Smooth muscle cell (in vitro differentiated cells): ENCODE data around the gene ZNF160. TPM values are rescaled to one million over a fixed set of nuclear protein-coding genes. Genes with fewer than 3 reads are reported as not detected.
"Not testable (repeated sequence)": the region's sequence is repeated elsewhere in the genome, so short reads cannot be mapped to it uniquely, and the experiment has no call there.

ENCODE experiments used
- DNase-seq: peaks from one replicate; lab custom pipeline; 2025; ENCODE audit not compliant: unreplicated experiment; lab: John Stamatoyannopoulos, UW
- H2AFZ ChIP-seq: fragments of 200-600 bp; sonication (generic); 2 replicates; pipeline ENCODE4 v1.6.0; 2016; ENCODE audit warnings: antibody characterized with exemption, low read depth, mild to moderate bottlenecking
- H3F3A ChIP-seq: fragments of 200-600 bp; sonication (generic); 2 replicates; pipeline ENCODE4 v1.6.0; 2017; ENCODE audit warnings: antibody characterized with exemption, low read depth
- H3K27ac ChIP-seq: fragments of 200-600 bp; sonication (generic); 2 replicates; pipeline ENCODE4 v1.5.1; 2016; ENCODE audit warnings: low read depth, mild to moderate bottlenecking
- H3K27me3 ChIP-seq: fragments of 200-600 bp; sonication (generic); 2 replicates; pipeline ENCODE4 v1.6.1; 2016; ENCODE audit warnings: low read depth, mild to moderate bottlenecking
- H3K36me3 ChIP-seq: fragments of 200-600 bp; sonication (generic); 2 replicates; pipeline ENCODE4 v1.5.1; 2016; ENCODE audit warnings: low read depth
- H3K4me1 ChIP-seq: fragments of 200-600 bp; sonication (generic); 2 replicates; pipeline ENCODE4 v1.5.1; 2016; ENCODE audit warnings: low read depth
- H3K4me2 ChIP-seq: fragments of 200-600 bp; sonication (generic); 2 replicates; pipeline ENCODE4 v1.6.0; 2016; ENCODE audit warnings: mild to moderate bottlenecking
- H3K4me3 ChIP-seq: fragments of 200-600 bp; sonication (generic); 2 replicates; pipeline ENCODE4 v1.5.1; 2016; ENCODE audit warnings: mild to moderate bottlenecking
- H3K79me2 ChIP-seq: fragments of 200-600 bp; sonication (generic); 2 replicates; pipeline ENCODE4 v1.6.0; 2016; ENCODE audit warnings: low read depth, mild to moderate bottlenecking
- H3K9ac ChIP-seq: fragments of 200-600 bp; sonication (generic); 2 replicates; pipeline ENCODE4 v1.6.0; 2016; ENCODE audit warnings: low read depth
- H3K9me3 ChIP-seq: fragments of 200-600 bp; sonication (generic); replicated peaks from 2 replicates; pipeline ENCODE4 v1.5.1; 2016; ENCODE audit warnings: low read depth
- H4K20me1 ChIP-seq: fragments of 200-600 bp; sonication (generic); 2 replicates; pipeline ENCODE4 v1.6.0; 2016; ENCODE audit warnings: low read depth
- CTCF ChIP-seq: fragments of 200-600 bp; sonication (generic); IDR thresholded peaks from 2 replicates; pipeline ENCODE4 v1.5.1; 2017; ENCODE audit warnings: borderline replicate concordance, mild to moderate bottlenecking, antibody characterized with exemption; ENCODE audit not compliant: insufficient read depth, poor library complexity, severe bottlenecking
- WGBS: methylation state at CpG from one replicate; pipeline ENCODE4 v1.1.7; 2016; ENCODE audit warnings: low lambda C conversion rate; 5-methylcytosine and 5-hydroxymethylcytosine counted together
- polyA plus RNA-seq: library from polyadenylated mRNA; unstranded; fragments of >200 nt; fragmentation: Nextera tagmentation; extraction: Ambion mirVana; gene quantifications from 2 replicates; pipeline ENCODE4 v1.2.1, GENCODE V29; 2016
- total RNA-seq: library from RNA; depleted of rRNA; stranded (reverse); fragments of >200 nt; gene quantifications from 2 replicates; pipeline ENCODE4 v1.2.3, GENCODE V29; 2014

Gene ZNF160
- total and polyA plus RNA-seq, 2 experiments from 2014 or later: 18.5 to 37.8 TPM

- Histone ChIP-seq H3F3A (no peaks in the 10 kb centered on the region), H3K79me2 (no peaks in the 10 kb centered on the region), H3K4me3 (no peak overlapping the region), H3K27me3 (no peaks in the 10 kb centered on the region), H3K27ac (no peak overlapping the region), H4K20me1 (no peaks in the 10 kb centered on the region), H3K9ac (no peak overlapping the region), H2AFZ (no peak overlapping the region), H3K9me3 (no peaks in the 10 kb centered on the region), H3K4me2 (no peak overlapping the region), H3K36me3 (no peaks in the 10 kb centered on the region), H3K4me1 (no peaks in the 10 kb centered on the region)
- no peak for DNase-seq
- no peak for TF ChIP-seq CTCF
- 90% methylated on average over 2 of the region's 2 CpGs for WGBS
Measured at GRCh38 chr19:53034054-53034453, 69.2 kb downstream of the ZNF160 start.

DNA sequence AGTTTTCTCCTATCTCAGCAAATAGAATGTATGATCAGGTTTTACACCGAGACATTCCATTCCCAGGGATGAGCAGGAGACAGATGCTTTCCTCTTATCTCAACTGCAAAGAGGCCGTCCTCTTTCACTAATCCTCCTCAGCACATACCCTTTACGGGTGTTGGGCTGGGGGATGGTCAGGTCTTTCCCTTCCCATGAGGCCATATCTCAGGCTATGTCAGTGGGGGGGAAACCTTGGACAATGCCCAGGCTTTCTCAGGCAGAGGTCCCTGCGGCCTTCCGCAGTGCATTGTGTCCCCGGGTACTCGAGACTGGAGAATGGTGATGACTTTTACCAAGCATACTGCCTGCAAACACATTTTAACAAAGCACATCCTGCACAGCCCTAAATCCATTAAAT is 74.9 kb downstream of the ZNF160 start:
- not testable (repeated sequence) for H3K9me3 ChIP-seq, H3K9ac ChIP-seq, H3K27ac ChIP-seq, H3K4me2 ChIP-seq, H3K27me3 ChIP-seq, H3F3A ChIP-seq, H3K79me2 ChIP-seq, DNase-seq, H3K36me3 ChIP-seq, H3K4me3 ChIP-seq, H4K20me1 ChIP-seq
- peaks cover 11% of the 10 kb centered on the region for H3K4me1 ChIP-seq
- peak overlapping the region; percentile 38 for H2AFZ ChIP-seq
- 25% methylated on average over 7 of the region's 7 CpGs for WGBS

DNA sequence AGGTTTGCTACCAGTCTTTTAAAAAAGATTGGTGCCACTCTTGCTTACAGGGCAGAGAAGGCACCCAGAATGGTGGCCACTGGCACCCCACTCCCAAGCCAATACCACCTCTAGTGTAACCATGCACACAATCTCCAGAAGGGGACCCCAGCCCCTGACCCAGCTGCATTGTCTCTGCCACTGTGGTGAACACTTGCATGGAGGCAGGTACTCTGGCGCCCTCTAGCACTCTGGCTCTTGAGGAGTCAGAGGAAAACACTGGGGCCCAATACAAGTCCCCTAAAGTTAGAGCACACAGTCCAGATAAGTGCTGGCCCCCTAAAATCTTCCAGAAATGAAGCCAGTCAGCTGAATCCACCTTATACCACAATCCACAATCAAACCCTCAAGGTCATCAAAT is 83.5 kb downstream of the ZNF160 start:
- WGBS: 15% methylated on average over 1 of the region's 1 CpG
- Histone ChIP-seq H2AFZ (no peak overlapping the region), H3K36me3 (no peaks in the 10 kb centered on the region), H3K9me3 (no peaks in the 10 kb centered on the region), H4K20me1 (no peaks in the 10 kb centered on the region), H3K79me2 (no peaks in the 10 kb centered on the region), H3K27ac (no peak overlapping the region), H3K4me1 (no peaks in the 10 kb centered on the region), H3K4me2 (no peak overlapping the region), H3K27me3 (no peaks in the 10 kb centered on the region), H3F3A (peaks cover 8% of the 10 kb centered on the region), H3K9ac (no peak overlapping the region), H3K4me3 (no peak overlapping the region)
- no peak for DNase-seq
- peak; percentile 5 for TF ChIP-seq CTCF

Other genes with a start within 250 kb of the ZNF160 start
- gene ZNF468, start 245.8 kb downstream of the ZNF160 start, total RNA-seq: 18.9 and 23.4 TPM in 2 replicates
- gene ZNF468, start 245.8 kb downstream of the ZNF160 start, polyA plus RNA-seq: 8.8 and 14.8 TPM in 2 replicates
- gene ZNF320, start 205.8 kb downstream of the ZNF160 start, total RNA-seq: 14.7 and 16.1 TPM in 2 replicates
- 6.2 and 8.4 TPM in 2 replicates for gene ZNF320, start 205.8 kb downstream of the ZNF160 start, polyA plus RNA-seq
- 8.6 and 11.9 TPM in 2 replicates for gene ZNF888, start 180.0 kb downstream of the ZNF160 start, total RNA-seq
- 1.6 and 4.2 TPM in 2 replicates for gene ZNF888, start 180.0 kb downstream of the ZNF160 start, polyA plus RNA-seq
- gene ZNF816, start 140.5 kb downstream of the ZNF160 start, total RNA-seq: 9.2 and 17.9 TPM in 2 replicates
- gene ZNF816, start 140.5 kb downstream of the ZNF160 start, polyA plus RNA-seq: 5.6 and 9.1 TPM in 2 replicates
- gene ERVV-1, start 89.5 kb downstream of the ZNF160 start, total RNA-seq: 0.09 and 0.27 TPM in 2 replicates
- gene ERVV-1, start 89.5 kb downstream of the ZNF160 start, polyA plus RNA-seq: 0.21 TPM in 1 of 2 replicates, not detected in the other
- 0.09 TPM in 2 replicates for gene ERVV-2, start 58.7 kb downstream of the ZNF160 start, total RNA-seq
- gene ERVV-2, start 58.7 kb downstream of the ZNF160 start, polyA plus RNA-seq: not detected in 2 replicates
- 14.8 and 48.7 TPM in 2 replicates for gene ZNF415, start 29.5 kb upstream of the ZNF160 start, total RNA-seq
- 6.7 and 12.4 TPM in 2 replicates for gene ZNF415, start 29.5 kb upstream of the ZNF160 start, polyA plus RNA-seq
- 9.9 and 17.8 TPM in 2 replicates for gene ZNF347, start 55.6 kb upstream of the ZNF160 start, total RNA-seq
- gene ZNF347, start 55.6 kb upstream of the ZNF160 start, polyA plus RNA-seq: 4.5 and 4.7 TPM in 2 replicates
- gene ZNF665, start 89.9 kb upstream of the ZNF160 start, total RNA-seq: 2.8 and 9.9 TPM in 2 replicates
- 4.4 and 6.0 TPM in 2 replicates for gene ZNF665, start 89.9 kb upstream of the ZNF160 start, polyA plus RNA-seq
- 43.0 and 62.4 TPM in 2 replicates for gene ZNF677, start 151.5 kb upstream of the ZNF160 start, total RNA-seq
- gene ZNF677, start 151.5 kb upstream of the ZNF160 start, polyA plus RNA-seq: 25.4 and 29.7 TPM in 2 replicates
- gene VN1R2, start 154.9 kb upstream of the ZNF160 start, total RNA-seq: not detected in 2 replicates
- gene VN1R2, start 154.9 kb upstream of the ZNF160 start, polyA plus RNA-seq: not detected in 2 replicates
- not detected in 2 replicates for gene VN1R4, start 164.3 kb upstream of the ZNF160 start, total RNA-seq
- not detected in 2 replicates for gene VN1R4, start 164.3 kb upstream of the ZNF160 start, polyA plus RNA-seq
- gene ZNF845, start 230.3 kb upstream of the ZNF160 start, total RNA-seq: 9.5 and 11.2 TPM in 2 replicates
- 2.0 and 3.1 TPM in 2 replicates for gene ZNF845, start 230.3 kb upstream of the ZNF160 start, polyA plus RNA-seq